ENCODE data around the gene DRG2.
A peak's percentile ranks its signal among the peaks of the same experiment; 100 is the strongest.

The DRG2 gene

DNA sequence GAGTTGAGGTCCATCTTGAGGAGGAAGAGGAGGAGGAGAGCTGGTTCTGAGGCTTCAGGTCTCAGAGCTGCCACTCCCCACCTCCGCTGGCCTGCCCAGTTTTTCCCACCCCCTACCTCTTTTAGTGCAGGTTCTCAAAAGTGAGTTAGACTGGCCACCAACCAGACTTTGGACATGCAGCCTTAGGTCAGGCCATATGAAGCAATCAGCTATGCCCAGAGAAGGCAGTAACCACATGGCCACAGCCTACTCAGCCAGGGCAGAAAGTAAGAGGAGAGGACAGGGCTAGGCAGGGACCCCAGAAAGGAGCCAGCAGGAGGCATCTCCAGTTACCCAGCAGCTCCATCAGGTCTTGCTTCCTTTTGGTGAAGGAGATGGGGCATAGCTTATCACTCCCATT is 29.8 kb downstream of the DRG2 start:
- DNase-seq (ENCODE audit: low read depth in 2 of 2), result no peak

DNA sequence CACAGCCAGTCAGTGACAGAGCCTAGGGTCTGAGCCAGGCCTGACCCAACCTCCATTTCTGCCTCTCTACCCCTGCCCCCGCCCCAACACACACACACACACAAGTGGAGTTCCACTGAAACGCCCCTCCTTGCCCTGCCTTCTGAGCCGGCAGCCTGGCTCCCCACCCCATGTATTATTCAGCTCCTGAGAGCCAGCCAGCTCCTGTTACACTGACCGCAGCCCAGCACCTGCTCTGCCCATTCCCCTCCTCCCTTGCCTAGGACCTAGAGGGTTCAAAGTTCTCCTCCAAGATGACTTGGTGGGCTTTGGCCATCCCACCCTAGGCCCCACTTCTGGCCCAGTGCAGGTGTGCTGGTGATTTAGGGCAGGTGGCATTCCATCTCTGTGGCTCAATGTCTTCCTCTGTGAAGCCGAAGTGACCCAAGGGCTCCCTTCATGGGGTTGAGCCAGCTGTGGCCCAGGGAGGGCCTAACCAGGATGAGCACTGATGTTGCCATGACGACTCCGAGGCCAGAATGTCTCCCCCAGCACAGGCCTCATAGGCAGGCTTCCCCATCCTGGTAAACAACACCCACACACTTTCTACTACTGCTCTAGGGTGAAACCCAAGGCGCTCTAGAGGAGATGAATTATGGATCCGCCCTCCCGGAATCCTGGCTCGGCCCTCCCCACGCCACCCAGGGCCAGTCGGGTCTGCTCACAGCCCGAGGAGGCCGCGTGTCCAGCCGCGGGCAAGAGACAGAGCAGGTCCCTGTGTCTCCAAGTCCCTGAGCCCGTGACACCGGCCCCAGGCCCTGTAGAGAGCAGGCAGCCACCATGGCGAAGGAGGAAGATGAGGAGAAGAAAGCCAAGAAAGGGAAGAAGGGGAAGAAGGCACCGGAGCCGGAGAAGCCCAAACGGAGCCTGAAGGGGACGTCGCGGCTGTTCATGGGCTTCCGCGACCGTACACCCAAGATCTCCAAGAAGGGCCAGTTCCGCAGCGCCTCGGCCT is 30.5 kb downstream of the DRG2 start:
- DNase-seq (ENCODE audit: low read depth in 2 of 2), result no peak

DNA sequence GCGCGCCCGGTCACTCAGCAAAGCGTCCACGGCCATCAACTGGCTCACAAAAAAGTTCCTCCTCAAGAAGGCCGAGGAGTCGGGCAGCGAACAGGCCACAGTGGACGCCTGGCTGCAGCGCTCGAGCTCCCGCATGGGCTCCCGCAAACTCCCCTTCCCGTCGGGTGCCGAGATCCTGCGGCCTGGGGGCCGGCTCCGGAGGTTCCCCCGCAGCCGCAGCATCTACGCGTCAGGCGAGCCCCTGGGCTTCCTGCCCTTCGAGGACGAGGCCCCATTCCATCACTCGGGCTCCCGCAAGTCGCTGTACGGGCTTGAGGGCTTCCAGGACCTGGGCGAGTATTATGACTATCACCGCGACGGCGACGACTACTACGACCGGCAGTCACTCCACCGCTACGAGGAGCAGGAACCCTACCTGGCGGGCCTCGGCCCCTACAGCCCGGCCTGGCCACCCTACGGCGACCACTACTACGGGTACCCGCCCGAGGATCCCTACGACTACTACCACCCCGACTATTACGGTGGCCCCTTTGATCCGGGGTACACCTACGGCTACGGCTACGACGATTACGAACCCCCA is 31.5 kb downstream of the DRG2 start:
- DNase-seq (ENCODE audit: low read depth in 2 of 2), result no peak

DNA sequence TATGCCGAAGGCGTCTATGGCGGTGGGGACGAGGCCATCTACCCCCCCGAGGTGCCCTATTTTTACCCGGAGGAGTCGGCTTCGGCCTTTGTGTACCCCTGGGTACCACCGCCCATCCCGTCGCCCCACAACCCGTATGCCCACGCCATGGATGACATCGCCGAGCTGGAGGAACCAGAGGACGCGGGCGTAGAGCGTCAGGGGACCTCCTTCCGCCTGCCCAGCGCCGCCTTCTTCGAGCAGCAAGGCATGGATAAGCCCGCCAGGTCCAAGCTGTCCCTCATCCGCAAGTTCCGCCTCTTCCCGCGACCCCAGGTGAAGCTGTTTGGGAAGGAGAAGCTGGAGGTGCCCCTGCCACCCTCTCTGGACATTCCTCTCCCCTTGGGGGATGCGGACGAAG is 32.2 kb downstream of the DRG2 start:
- DNase-seq (ENCODE audit: low read depth in 2 of 2), result no peak

DNA sequence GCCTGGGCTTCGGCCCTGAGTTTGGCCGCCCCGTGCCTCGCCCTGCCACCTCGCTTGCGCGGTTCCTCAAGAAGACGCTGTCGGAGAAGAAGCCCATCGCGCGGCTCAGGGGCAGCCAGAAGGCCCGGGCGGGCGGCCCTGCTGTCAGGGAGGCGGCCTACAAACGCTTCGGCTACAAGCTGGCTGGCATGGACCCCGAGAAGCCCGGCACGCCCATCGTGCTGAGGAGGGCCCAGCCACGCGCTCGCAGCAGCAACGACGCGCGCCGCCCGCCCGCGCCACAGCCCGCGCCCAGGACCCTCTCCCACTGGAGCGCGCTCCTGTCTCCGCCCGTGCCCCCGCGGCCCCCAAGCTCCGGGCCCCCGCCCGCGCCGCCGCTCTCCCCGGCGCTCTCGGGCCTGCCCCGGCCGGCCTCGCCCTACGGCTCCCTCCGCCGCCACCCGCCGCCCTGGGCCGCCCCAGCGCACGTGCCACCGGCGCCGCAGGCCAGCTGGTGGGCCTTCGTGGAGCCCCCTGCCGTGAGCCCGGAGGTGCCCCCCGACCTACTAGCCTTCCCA is 32.8 kb downstream of the DRG2 start:
- no peak for DNase-seq (ENCODE audit: low read depth in 2 of 2)

DNA sequence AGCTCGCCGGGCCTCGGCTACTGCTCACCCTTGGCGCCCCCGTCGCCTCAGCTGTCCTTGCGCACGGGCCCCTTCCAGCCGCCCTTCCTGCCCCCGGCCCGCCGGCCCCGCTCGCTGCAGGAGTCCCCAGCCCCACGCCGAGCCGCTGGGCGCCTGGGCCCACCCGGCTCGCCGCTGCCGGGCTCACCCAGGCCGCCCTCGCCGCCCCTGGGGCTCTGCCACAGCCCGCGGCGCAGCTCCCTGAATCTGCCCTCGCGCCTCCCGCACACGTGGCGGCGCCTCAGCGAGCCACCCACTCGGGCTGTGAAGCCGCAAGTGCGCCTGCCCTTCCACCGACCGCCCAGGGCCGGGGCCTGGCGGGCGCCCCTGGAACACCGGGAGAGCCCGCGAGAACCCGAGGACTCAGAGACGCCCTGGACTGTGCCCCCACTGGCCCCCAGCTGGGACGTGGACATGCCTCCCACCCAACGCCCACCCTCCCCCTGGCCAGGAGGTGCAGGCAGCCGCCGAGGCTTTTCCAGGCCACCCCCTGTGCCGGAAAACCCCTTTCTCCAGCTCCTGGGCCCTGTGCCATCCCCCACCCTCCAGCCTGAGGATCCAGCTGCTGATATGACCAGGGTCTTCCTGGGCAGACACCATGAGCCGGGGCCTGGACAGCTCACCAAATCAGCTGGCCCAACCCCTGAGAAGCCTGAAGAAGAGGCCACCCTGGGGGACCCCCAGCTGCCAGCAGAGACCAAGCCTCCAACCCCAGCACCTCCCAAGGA is 33.6 kb downstream of the DRG2 start:
- DNase-seq (ENCODE audit: low read depth in 2 of 2), result no peak

DNA sequence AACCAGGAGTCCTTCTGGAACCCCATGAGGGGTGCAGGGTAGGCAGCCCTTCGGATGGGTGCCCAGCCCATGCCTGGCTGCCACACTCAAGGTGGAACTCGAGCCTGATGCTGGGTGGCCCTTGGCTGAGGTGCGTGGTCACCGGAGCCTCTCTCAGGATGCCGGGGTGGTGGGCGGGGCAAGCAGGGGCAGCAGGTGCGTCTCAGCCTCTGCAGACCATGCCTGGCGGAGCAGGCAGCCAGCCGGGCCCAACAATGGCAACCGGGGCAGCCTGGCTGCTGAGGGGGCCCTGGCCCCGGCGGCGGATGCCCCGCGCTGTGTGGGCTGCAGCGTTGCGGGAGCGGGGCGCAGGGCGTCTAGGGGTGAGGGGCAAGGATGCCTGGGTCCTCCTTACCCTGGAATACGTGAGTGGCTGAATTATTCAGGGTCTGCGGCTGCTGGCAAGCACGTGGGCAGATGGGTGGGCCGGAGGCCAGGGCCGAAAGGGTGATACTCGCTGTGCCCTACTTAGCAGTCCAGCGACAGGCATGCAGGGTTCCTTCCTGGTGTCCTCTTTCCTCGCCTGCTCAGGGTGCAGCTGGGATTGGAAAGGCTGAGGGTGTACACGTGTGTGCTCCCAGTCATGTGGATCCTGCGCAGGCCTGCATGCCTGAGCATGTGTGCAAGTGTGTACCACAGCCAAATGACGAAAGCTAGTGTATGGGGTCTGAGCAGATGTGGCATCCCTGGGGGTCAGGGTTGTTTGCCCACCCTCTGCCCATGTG is 35.4 kb downstream of the DRG2 start:
- DNase-seq (ENCODE audit: low read depth in 2 of 2), result no peak

DNA sequence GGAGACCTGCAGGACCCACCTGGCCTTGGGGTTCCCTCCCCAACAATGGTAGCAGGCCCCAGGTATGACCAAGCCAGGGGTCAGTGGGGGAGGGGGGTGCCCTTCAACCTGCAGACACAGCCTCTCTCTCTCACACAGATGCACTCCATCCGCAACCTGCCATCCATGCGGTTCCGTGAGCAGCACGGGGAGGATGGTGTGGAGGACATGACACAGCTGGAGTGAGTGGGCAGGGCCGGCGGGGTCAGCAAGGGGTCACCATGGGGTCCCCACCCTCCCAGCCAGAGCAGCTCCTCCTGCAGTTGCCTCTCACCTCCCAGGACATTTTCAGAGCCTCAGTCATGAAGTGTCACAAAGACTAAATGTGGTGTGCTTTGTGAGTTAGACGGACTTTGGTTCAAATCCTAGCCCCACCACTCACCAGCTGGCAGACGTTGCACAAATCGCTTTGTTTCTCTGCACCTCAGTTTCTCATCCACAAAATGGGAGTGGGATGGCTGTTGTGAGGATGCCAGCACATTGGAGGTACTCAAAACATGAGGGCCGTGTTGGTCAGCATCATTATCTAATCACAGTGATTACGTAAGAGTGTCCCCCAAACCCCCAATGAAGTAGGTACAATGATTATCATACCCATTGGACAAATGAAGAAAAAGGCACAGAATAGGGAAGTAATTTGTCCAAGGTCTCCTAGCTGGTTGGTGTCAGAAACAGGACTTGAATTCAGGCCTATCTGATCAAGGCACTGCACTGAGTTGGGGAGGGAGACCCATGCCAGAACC is 36.8 kb downstream of the DRG2 start:
- no peak for DNase-seq (ENCODE audit: low read depth in 2 of 2)

DNA sequence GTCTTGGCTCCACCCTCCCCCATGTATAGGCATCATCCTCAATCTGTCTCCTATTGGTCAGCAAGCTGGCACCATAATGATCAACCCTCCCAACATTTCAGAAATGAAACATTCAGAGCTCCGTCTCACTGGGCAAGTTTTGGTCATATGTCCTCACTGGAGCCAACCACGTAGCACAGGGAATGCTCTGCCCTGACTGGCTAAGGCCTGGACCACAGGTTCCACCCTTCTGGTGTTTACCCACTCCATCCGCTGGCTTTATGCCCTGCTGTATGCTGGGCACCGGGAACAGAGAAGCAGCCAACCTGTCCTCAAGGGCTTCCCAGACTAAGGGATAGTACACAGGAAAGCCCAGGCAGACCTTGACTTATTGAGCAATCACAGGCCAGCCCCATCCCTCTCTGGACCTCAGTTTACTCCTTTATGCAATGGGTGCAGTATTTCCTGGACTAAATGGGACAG is 41.3 kb downstream of the DRG2 start:
- no peak for DNase-seq (ENCODE audit: low read depth in 2 of 2)

DNA sequence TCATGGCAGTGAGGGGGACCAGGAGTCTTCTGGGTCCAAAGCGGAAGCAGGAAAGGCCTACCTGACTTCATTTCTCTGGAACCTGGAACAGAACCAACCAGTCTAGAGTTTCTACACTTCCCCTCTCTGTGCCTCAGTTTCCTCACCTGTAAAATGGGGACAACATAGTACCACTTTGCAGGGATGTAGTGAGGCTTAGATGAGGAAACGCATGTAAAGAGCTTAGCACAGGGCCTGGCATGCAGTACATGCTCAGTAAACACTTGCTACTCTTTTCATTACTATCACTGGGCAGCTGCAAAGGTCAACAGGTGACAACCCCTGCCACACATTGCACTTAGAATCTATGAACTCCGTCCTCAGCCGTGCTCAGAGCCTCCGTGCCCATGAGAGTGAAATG is 45.0 kb downstream of the DRG2 start:
- no peak for DNase-seq (ENCODE audit: low read depth in 2 of 2)

DNA sequence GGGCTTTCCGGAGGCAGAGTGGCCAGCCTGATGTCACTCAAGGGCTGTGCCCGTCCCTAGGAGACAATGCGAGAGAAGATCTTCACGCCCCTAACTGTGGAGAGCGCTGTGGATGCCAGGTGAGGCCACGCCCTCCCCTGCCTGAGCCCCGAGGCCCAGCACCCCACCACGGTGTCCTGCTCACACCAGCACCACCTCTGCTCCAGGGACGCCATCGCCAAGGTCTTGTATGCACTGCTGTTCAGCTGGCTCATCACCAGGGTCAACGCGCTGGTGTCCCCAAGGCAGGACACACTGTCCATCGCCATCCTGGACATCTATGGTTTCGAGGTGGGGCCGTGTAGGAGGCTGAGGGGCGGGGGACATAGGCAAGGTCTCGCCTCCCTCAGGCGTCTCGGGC is 48.6 kb downstream of the DRG2 start:
- no peak for DNase-seq (ENCODE audit: low read depth in 2 of 2)

DNA sequence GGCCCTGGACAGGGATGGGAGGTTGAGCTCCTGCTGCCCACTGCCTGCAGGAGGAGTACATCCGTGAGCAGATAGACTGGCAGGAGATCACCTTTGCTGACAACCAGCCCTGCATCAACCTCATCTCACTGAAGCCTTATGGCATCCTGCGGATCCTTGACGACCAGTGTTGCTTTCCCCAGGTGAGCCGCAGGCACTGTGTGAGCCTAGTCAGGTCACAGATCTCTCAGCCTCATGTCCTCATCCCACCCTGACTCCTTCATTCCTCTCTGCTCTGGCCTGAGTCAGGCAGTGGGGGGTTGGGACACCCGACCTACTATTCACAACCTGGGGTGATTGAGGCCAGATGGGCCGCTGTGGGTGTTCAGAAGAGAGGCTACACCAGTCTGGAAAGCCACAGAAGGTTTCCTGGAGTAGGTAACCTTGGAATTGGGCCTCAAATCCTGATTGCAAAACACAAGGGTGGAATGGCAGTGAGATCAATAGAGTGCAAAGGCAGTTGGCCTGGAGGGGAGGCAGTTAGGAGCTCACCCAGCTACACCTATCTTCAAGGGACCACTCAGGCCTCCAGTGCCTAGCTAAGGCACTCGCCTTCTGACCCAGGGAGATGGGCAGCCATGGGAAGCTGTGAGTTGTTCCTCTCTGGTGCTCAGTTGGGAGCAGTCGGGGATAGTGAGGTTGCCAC is 50.5 kb downstream of the DRG2 start:
- no peak for DNase-seq (ENCODE audit: low read depth in 2 of 2)

DNA sequence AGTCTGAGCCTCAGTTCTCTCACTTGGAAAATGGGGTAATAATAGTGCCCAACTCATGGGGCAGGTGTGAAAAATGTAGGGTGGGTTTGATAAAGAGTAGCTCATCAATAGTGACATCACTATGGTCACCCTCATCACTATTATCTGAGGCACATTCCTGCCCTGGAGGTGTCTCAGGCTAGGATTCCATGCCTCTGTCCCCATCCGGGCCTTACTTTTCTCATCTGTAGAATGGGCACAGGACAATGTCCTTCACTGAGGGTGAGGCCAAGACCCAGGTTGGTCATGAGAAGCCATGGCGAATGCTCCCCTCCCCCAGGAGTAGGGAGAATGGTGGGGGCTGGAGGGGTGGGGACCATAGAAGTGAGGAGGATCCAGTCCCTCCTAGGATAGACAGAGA is 51.3 kb downstream of the DRG2 start:
- DNase-seq (ENCODE audit: low read depth in 2 of 2), result no peak

DNA sequence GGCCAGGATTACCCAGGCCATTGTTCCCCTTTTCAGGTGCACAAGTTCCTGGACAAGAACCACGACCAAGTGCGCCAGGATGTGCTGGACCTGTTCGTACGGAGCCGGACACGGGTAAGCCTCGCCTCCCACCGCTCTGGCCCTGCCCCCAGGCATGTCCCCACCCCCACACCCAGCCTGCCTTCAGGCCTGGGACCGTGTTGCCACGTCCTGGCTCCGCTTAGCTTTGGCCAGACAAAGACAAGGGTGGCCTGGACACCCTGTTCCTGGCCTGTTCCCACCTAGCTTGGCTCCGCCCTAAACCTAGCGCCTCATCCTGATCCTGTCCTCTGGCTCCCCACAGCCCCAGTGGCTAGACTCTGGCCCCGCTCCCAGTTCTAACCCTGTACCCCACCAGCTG is 51.8 kb downstream of the DRG2 start:
- no peak for DNase-seq (ENCODE audit: low read depth in 2 of 2)

DNA sequence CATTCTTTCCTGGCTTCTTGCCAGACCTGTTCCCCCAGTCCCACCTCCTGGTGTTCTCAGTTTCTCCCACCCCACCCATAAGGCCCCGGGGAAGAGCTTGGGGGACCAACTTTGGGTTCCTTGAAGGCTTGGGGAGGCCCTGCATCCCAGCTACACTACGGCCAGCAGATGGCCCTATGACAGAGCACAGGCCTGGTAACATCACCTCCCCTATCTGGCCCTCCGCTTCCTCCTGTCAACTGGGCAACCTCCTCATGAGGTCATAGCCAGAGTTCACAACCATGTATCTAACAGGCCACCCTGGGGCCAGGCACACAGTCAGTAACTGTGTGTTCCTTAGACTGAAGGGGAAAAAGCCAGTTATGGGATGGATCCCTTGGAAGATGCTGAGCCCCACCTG is 52.2 kb downstream of the DRG2 start:
- no peak for DNase-seq (ENCODE audit: low read depth in 2 of 2)

DNA sequence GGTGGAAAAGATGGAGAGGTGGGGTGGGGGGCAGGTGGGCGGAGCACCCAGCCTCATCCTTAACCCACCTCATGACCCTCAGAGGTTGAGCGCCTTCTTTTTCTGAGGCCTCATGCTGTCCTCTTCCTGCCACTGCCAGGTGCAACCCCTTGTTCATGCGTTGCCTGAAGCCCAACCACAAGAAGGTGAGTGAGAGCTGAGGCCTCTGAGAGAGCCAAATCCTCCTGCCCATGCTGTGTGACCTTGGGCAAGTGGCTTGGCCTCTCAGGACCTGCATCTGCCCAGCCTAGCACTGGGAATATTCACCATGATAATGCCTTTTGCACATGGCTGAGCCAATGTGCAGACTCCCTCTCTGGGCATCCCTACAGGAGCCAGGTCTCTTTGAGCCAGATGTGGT is 52.9 kb downstream of the DRG2 start:
- no peak for DNase-seq (ENCODE audit: low read depth in 2 of 2)

DNA sequence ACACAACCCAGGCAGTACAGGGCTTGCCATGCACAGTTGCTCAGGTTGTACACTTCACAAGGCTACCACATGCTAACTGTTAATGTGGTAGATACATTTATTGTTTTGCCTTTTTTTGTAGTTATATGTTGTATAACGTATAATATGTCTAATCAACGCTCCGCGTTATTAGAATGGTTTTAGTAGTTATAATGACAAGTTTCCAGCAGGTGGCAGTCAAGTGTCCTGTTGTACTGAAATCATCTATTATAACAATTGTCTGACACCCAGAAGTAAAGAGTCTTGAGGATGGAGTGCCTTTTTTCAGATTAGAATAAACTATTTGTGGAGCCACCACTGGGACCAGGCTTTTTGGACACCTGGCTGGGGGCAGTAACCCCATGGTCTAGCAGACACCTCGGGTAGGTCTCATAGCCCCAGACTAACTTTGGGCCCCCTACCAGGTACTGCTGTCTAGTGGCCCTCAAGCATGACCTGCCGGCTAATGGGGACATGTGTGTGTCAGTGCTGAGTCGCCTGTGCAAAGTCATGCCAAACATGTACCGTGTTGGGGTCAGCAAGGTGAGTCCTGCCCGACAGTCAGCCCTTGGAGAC is 53.6 kb downstream of the DRG2 start:
- peak in 1 of 2 donors; percentile 15 for DNase-seq (ENCODE audit: low read depth in 2 of 2)

DNA sequence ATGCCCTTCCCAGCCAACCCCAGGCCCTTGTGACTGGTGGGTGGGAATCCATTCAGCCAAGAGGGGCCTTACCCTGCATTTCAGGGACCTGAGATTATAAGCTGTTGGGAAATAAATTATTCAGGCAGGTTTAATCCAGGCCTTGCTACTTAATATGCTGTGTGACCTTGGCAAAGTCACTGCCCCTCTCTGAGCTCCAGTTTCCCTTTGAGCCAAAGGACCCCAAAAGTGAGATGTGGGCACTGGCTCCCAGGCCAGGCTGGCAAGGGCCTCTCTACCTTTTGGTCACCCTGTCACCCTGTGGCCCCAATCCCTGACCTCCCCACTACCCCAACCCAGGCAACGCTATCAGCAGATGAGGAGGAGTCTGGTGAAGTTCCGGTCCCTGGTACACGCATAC is 54.7 kb downstream of the DRG2 start:
- no peak for DNase-seq (ENCODE audit: low read depth in 2 of 2)

DNA sequence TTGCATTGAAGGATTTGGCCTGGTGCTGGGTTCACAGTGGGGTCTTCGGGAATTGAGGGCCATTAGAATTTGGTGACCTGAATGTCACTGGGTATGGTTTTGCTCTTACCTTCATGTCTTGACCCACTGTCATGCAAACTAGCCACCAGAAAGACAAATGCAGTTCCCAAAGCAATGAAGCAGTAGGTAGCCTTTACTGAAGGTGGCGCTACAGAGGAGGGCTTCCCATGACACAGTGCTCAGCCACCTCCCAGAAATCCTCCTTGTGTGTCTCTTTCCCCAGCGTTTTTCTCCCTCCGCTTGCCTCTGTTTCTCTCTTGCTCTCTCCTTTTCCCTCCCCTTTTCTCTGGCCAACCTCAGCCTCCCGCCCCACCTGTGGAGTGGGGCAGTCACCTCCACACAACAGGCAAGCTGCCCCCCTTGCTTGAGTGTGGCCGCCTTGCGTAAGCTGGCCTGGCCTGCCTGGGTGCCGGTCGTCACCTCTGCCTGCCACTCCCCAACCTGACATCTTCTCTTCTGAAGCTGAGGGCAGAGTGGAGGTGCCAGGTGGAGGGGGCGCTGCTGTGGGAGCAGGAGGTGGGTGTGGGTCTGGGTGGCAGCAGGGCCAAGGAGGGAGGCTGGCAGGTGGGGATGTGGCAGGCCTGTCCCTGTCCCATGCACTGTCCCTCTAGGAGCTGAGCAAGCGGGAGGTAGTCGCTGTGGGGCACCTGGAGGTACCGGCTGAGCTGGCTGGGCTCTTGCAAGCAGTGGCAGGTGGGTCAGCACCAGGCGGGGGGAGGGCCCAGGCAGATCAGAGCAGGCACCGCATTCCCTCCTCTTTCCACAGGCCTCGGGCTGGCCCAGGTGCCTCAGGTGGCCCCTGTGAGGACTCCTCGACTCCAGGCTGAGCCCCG is 55.5 kb downstream of the DRG2 start:
- no peak for DNase-seq (ENCODE audit: low read depth in 2 of 2)

All from stimulated activated CD4-positive, alpha-beta T cell treated with anti-CD3 and anti-CD28 coated beads, Interleukin-15, amount 100 ng/mL, for 48 hours (primary cell).